Limb (tissue), 2 donors: Measurements from ENCODE around the gene APOL1.
"Not testable (repeated sequence)": the region's sequence is repeated elsewhere in the genome, so short reads cannot be mapped to it uniquely, and the experiment has no call there.

Experiments used
- DNase-seq, 2 donors: peaks; one replicate each; pipeline ENCODE4 v3.0.0-alpha.2; 2016; ENCODE audit errors: extremely low spot score in 2 of 2

Gene APOL1, protein sequence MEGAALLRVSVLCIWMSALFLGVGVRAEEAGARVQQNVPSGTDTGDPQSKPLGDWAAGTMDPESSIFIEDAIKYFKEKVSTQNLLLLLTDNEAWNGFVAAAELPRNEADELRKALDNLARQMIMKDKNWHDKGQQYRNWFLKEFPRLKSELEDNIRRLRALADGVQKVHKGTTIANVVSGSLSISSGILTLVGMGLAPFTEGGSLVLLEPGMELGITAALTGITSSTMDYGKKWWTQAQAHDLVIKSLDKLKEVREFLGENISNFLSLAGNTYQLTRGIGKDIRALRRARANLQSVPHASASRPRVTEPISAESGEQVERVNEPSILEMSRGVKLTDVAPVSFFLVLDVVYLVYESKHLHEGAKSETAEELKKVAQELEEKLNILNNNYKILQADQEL

DNA sequence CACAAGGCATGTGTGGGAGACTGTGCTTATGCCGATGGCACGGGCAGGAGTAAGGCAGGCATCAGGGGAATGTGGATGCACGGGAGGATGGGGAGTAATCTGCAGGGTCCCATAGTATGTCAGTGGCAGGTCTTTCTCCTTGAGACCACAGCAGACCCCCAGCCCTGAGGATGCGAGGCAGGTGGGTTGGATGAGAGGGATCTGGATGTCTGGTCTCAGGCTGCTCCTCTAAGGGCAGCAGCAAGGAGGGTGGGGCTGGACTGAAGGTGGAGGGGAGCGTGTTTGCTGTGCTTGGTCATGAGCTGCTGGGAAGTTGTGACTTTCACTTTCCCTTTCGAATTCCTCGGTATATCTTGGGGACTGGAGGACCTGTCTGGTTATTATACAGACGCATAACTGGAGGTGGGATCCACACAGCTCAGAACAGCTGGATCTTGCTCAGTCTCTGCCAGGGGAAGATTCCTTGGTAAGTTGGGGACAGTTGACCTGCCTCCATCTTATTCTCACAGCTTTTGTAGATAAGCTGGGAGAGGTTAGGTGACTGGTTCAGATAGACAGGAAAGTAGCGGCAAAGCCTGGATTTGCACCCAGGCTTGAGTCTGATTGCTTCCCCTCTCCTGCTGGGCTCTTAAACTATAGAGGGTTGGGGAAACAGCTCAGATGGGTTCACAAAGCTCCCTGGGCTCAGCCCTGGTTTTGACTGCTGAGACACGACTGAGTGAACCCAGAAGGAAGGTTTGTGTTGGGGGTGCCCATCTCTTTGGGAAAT lies at the start of gene APOL1:
Gene APOL1, plus strand, starts transcription at position 380 of the 769 bp plus-strand sequence. CDS start 1,823 bp downstream, outside the sequence.
- DNase-seq: no peak

DNA sequence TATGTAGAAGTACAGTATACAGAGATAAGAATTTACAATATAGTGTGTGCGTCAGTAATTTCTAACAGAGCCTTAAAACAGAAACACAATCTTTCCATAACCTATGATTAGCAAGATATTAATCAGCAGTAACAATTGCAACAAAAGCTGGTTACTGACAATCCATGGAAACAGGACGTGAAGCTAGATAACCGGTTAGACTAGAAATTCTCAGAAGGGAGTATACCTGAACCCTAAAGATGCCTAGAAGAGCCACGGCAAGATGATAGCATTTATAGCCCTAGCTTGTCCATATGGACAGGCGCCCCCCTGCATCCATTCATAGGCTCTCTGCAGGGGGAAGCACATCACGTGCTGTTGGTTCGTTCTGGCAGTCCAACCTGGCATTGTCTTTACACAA lies 49.5 kb upstream of the APOL1 start:
- peak in 1 of 2 donors; percentile 16 for DNase-seq

DNA sequence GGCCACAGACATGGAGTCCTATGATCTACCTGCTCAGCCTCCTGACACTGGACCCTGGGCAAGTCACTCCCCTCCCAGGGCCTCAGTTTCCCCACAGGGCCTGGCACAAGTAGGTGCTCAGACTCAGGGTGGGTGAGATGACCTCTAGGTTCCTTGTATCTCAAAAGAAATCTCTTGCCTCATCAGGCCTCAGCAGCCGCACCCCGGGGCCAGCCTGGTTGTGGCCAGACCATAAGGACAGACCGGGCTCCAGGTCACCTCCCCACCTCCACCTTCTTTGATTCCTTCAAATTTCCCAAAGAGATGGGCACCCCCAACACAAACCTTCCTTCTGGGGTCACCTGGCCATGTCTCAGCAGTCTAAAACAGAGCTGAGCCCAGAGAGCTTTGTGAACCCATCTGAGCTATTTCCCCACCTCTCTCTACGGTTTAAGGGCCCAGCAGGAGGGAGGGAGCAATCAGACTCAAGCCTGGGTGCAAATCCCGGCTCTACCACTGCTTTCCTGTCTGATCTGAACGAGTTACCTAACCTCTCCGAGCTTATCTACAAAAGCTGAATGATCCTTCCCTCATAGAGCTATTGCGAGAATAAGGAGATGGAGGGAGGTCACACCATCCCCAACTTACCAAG lies 48.8 kb upstream of the APOL1 start:
- peak in 1 of 2 donors; percentile 17 for DNase-seq

DNA sequence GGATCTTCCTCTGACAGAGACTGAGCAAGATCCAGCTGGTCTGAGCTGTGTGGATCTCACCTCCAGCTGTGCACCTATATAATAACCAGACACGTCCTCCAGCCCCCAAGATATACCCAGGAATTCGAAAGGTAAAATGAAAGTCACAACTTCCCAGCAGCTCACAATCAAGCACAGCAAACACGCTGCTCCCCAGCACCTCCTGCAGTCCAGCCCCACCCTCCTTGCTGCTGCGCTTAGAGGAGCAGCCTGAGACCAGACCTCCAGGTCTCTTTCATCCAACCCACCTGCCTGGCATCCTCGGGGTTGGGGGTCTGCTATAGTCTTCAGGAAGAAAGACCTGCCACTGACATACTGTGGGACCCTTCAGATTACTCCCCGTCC lies 48.3 kb upstream of the APOL1 start:
- DNase-seq: no peak

DNA sequence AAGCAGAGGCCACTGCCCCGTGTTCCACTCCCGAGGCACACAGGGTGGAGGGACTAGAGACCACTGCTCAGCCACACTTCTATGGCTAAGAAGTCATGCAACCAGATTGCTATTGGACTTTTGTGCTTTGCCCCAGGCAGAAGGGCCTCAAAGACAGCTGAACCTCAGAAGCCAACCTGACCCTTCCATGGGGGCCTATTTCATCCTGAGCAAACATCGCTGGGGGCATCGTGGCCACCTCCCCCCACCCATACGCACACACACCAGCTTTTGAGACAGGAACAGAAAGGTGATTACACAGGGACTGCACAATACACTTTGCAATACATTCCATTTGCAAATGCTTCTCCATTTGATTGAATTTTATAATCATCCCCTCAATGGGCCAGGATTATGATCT lies 47.4 kb upstream of the APOL1 start:
- peak in 1 of 2 donors; percentile 4 for DNase-seq

DNA sequence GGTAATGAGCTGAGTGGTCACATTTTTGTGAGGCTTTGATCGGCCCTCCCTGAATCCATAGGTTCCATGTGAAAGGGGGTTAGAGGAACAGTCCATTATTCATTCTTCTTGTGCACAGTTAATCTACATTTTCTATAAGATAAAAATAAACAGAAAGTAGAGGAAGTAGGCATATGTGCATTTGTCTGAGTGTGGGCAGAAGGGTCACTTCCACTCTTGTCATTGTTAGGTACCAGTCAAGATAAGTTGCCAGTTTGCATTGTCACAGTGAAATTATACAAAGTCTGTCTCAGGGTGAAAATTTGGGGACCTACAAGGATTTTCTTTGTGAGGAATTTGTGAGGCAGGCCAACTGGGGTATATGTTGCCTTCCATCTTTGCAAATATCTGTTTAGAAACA lies 46.7 kb upstream of the APOL1 start:
- no peak for DNase-seq

DNA sequence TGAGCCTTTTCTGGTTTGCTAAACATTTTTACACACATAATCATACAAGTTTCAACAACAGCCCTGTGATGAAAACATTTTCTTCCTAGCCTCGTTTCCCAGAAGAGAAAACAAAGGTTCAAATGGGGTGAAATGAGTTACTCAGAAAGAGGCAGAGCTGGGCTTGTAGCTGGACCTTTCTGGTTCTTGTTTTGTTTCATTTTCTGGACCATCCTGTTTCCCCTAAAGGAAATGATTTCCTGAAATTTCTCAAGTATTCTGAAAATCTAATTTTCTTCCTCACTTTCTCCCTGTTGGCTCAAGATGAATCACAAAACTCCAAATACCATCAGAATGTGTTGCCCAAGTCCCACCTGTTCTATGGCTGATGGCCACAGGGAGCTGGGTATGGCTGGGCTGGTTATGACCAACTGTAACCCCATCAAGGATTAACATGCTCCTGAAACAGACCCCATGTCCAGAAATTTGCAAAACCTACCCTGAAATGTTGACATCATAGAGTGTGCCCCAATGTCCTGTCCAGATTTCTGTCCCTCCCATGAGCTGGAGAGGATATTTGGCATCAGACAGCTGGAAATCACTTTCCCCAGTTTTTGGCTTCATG lies 44.7 kb upstream of the APOL1 start:
- no peak for DNase-seq

DNA sequence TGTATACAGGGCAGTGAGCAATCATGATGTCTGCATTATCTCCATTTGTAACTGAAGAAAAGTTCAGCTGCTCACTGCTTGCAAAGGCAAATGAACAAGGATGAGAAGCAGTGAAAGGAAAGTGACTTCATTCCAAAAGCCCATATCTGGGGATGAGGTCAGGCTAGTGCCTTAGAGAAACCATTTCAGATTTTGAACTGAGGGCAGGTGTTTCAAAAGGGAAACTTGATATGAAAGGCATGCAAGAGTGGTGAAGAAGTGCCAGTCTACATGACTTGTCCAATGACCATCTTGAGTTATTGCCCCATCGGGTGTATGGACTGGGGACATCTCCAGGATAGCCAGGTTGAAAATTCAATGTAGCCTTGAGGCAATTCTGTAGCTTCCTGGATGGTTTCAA lies 44.0 kb upstream of the APOL1 start:
- DNase-seq: no peak

DNA sequence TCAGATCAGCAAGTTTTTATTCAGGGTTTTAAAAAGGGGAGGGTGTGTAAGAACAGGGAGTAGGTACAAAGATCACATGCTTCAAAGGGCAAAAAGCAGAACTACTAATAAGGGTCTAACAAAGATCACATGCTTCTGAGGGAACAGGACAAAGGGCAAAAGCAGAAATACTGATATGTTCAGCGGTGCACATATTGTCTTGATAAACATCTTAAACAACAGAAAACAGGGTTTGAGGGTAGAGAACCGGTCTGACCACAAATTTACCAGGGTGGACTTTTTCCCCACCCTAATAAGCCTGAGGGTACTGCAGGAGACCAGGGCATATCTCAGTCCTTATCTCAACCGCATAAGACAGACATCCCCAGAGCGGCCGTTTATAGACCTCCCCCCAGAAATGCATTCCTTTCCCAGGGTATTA lies 43.4 kb upstream of the APOL1 start:
- DNase-seq: not testable (repeated sequence)

DNA sequence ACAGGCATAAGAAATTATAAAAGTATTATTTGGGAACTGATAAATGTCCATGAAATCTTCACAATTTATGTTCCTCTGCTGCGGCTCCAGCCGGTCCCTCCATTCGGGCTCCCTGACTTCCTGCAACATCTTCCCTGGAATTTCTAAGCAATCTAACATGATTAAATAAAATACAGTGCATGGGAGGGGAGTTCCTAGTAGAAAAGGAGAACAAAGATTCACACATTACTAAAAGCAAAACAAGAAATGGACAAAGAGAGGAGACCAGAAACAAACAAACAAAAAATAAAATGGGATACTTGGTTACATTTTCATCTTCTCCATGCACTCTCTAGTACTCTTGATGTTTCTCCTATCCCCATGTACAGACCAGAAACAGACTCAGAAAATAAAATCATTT lies 42.7 kb upstream of the APOL1 start:
- DNase-seq: no peak

DNA sequence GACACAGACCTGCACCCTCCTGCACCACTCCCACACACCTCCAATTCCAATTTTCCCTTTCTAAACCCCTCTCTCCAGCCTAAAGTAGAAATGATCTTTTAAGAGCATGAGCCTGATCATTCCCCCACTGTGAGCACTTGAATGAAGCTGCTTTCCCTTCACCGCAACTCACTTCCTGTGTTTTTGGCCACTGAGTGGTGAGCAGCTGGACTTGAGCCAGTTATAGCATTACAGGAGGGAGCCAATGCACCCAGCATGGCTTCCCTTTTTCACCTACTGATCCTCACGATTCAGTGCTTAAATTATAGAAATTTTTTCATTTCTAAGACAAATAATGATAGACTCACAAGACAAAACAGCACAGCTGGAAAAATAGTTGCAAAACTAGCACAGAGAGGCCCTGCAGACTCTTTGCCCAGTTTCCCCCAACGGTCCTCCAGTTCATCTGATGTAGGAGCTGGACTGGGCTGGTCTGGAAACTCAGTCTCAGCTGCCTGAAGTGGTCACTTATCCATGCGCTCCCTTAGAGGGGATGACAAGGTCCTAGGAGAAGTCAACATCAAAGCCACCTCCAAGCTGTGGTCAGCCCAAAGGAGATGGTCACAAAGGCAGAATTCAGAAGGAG lies 41.6 kb upstream of the APOL1 start:
- DNase-seq: no peak

DNA sequence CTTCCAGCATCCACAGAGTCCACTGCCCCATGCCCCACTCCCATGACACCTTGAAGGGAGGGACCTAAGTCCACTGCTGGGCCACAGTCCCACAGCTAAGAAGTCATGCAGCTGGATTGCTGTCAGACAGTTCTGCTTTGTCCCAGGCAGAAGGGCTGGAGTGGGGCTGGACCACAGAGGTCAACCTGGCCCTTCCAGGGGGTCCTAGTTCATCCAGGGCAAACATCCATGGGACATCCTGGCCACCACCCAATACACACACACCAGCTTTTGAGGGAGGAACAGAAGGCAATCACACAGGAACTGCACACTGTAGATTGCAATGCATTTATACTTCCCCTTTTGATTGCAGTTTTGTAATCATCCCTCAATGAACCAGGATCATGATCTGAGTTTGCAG lies 40.0 kb upstream of the APOL1 start:
- no peak for DNase-seq

DNA sequence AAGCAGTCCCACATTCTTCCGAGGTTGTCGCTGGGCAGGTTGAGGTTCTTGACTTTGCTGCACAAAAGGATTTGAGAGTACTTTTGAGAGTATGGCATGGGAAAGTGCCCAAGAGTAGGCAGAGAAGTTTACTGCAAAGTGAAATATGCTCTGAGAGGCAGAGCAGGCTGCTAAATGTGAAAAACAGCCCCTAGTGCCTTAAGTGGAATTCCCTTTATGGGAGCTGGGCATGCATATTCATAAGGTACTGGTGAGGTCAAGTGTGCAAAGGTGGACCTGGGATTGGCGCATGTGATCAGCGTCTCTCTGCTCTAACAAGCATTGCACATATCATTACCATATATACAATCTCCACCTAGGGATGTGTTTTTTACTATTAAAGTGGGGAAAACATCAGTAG lies 39.3 kb upstream of the APOL1 start:
- no peak for DNase-seq

DNA sequence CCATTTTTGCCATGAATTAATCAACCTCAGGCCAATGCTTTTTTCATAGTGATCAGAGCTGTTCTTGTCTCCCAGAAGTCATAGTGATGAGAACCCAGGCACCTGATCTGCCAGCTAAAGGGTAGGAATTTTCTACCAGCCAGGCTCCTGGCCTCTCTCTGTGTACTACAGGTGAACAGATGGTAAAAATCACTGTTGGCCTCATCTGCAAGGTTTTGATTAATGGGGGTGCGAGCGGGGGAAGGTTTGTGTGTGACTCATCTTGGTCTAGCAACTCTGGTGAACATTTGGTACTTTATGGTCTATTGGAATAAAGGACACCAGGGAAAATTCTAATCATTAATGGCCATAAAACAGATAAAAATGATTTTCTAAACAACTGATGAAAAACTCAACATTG lies 37.0 kb upstream of the APOL1 start:
- DNase-seq: no peak

DNA sequence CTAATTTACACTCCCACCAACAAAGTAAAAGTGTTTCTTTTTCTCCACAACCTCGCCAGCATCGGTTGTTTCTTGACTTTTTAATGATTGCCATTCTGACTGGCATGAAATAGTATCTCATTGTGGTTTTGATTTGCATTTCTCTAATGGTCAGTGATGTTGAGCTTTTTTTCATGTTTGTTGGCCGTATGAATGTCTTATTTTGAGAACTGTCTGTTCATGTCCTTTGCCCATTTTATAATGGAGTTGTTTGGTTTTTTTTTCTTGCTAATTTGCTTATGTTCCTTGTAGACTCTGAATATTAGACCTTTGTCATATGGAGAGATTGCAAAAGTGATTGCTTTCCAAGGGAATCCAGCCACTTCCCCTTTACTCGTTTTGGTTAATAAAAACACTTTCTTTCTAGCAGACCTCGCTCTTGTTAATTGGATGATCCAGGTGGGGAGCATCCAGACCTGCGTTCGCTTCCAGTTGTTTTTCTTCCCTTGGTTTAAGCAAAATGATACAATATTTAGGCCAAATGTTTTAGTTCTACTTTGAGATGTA lies 34.2 kb upstream of the APOL1 start:
- no peak for DNase-seq

DNA sequence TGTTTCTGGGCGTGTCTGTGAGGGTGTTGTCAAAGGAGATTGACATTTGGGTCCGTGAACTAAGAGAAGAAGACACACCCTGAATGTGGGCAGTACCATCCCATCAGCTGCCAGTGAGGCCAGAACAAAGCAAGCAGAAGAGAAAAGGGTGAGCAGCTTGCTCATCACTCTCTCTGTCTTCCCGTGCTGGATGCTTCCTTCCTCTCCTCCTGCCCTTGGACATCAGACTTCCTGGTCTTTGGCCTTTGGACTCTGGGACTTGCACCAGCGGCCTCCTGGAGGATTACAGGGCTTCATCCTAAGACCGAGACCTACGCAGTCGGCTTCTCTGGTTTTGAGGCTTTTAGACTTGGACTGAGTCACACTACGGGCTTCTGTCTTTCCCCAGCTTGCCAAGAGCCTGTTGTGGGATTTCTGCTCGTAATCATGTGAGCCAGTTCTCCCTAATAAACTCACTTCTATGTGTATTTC lies 32.4 kb upstream of the APOL1 start:
- no peak for DNase-seq

DNA sequence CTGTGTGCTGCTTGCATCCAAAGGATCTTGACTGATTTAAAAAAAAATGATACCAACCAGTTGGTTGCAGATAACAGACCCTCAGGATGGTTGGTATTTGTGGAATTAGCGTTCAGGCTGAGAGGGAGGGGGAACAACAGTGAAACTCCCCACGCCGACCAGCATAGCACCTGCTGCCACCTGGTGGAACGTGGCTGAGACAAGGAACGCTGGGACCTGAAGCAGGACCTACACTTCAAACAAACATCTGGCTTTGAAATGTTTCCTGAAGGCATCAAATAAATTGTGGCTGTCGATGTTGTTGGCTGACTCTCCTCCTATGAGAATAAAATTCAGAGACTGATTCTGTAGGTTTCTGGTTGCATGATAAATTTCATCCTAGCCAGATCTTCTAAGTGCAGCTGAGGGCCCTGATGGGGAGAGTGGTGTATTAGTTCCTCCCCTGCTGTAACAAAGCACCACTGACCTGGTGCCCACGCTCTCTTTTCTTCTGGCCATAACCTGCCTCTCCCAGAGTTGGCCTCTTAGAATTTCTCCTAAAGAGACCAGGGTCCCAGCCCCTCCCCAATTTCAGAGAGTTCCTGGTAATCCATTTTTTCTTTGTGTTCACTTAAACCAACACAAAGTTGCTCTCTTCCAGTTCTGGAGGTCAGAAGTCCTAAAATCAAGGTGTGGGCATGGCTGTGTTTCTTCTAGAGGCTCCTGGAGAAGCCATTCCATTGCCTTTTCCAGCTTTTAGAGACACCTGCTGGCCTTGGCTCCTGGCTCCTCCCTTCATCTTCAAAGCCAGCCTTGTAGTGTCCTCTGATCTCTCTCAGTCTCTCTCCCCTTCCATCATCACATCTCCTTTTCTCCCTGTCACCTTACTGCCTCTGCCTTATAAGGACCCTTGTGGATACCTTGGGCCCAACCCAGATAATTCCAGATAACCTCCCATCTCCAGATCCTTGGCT lies 30.9 kb upstream of the APOL1 start:
- DNase-seq: peak in 1 of 2 donors; percentile 76

DNA sequence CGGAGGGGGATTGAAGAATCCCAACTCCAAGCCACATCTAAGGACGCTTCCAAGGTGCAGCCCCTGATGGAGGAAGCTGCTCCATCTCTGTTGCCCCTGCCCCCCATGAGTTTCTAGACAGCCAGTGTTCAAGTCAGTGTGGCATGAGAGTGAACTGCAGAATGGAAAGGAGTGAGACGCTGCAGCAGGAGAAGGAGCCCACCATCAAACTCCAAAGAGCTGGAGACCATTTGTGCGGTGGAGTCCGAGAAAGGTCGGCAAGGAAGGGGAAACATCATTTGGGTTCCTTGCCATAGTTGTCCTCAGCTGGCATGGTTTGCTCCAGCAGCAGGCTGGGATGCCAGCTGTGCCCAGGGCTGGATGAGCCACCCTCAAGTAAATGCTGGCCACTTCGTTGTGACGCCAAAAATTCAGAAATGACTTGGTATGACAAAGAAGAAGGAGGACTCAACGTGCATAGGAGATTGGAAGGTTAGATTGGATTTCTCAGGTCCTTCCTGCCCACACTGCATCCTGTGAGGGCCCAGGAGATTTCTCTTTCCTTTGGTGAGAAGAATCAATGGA lies 30.0 kb upstream of the APOL1 start:
- no peak for DNase-seq

DNA sequence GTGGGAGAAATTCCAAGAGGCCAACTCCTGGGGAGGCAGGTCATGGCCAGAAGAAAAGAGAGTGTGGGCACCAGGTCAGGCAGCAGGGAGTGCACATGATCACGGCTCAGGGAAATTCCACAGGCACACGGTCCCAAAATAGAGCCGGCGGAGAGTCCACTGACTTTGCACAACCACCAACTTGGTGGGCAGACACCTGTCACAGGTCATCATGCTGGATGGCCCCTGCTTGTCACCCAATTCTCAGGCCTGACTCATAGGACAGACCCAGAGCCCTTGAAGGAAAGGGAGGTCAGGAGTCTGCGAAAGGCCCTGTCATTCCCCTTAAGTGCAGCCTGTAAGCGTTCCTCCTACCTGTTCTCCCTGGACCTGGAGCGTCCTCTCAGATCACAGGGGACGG lies 29.4 kb upstream of the APOL1 start:
- no peak for DNase-seq

DNA sequence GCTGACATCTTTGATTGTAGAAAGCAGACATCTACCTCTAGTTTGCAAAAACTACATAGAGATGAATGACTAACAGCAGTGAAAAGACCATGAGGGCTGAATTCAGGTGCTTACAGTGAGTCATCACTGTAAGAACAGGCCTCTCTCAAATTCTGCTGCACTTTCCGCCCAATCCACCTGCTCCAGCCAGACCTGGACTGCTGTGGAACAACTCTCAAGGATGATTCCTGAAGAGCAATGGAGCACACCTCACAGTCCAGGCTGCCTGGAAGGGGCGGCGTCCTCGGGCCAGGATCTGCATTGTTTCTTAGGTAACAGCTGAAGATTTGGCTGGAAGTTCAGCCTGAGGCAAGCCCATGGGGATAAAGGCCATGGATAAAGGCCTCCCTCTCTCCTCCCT lies 28.7 kb upstream of the APOL1 start:
- no peak for DNase-seq
